HepG2 (cell line): ENCODE results near the gene LGR6. TPM values are rescaled to one million over a fixed set of nuclear protein-coding genes. Genes with fewer than 3 reads are reported as not detected.

Source experiments
- NFAT5 ChIP-seq: sonication (generic); formaldehyde crosslinking; IDR thresholded peaks from 2 replicates; pipeline ENCODE4 v1.4.0; 2020; ENCODE audit warnings: missing genetic modification reagents
- ZBTB20 ChIP-seq: sonication (generic); formaldehyde crosslinking; IDR thresholded peaks from 2 replicates; pipeline ENCODE4 v1.8.1; 2023; ENCODE audit warnings: missing genetic modification reagents, low read depth, mild to moderate bottlenecking, borderline replicate concordance
- ZNF18 ChIP-seq: sonication (generic); formaldehyde crosslinking; IDR thresholded peaks from 2 replicates; pipeline ENCODE4 v1.8.0; 2022; ENCODE audit warnings: mild to moderate bottlenecking, missing genetic modification reagents; ENCODE audit not compliant: insufficient replicate concordance
- ZNF574 ChIP-seq: sonication (generic); formaldehyde crosslinking; IDR thresholded peaks from 2 replicates; pipeline ENCODE4 v1.4.0; 2020; ENCODE audit warnings: missing genetic modification reagents
- ZNF710 ChIP-seq: sonication (generic); formaldehyde crosslinking; IDR thresholded peaks from 2 replicates; pipeline ENCODE4 v1.5.0; 2020; ENCODE audit warnings: mild to moderate bottlenecking, missing genetic modification reagents, borderline replicate concordance
- polyA plus RNA-seq, 8 experiments: library from polyadenylated mRNA; depleted of rRNA in 3 of 8; stranded (reverse) in 7 of 8; unstranded in 1 of 8; fragments of >200 nt; fragmentation: Illumina TruSeq in 4 of 8; extraction: Trizol in 4 of 8; gene quantifications; 2 replicates each; pipeline versions ENCODE4 v1.2.1 to v1.2.3, GENCODE V29; 2011 to 2016; ENCODE audit warnings: low read depth in 4 of 8, missing spikeins in 1 of 8, mixed read lengths in 1 of 8; ENCODE audit not compliant: insufficient read depth in 1 of 8
- total RNA-seq, 5 experiments: library from RNA; depleted of rRNA; stranded (reverse); fragments of >200 nt; fragmentation: Illumina TruSeq; extraction: Trizol; gene quantifications; 2 replicates each; pipeline ENCODE4 v1.2.3, GENCODE V29; 2016; ENCODE audit warnings: low read depth in 1 of 5

Gene LGR6
- total and polyA plus RNA-seq, 2 of the 13 experiments (the other 11 are each of a cell fraction or from before 2014, with no cell fraction given), result 0.07 TPM; not detected in 1

GRCh38 chr1:202227997-202228401 is 34.4 kb downstream of the LGR6 start (continued):
- TF ChIP-seq ZNF710 (CRISPR knock-in tag) (no peak), ZBTB20 (no peak), NFAT5 (no peak), ZNF18 (CRISPR knock-in tag) (no peak), ZNF574 (no peak)
- TF ChIP-seq, all 625 proteins: peak for 0
